IPS-NIHi7 (cell line): ENCODE data around the gene CLTCL1.
"Not testable (repeated sequence)": the region's sequence is repeated elsewhere in the genome, so short reads cannot be mapped to it uniquely, and the experiment has no call there.

ENCODE experiments used
- DNase-seq: peaks from one replicate; pipeline ENCODE4 v3.0.0; 2012; ENCODE audit warnings: mixed read lengths; ENCODE audit errors: extremely low spot score

The CLTCL1 gene

DNA sequence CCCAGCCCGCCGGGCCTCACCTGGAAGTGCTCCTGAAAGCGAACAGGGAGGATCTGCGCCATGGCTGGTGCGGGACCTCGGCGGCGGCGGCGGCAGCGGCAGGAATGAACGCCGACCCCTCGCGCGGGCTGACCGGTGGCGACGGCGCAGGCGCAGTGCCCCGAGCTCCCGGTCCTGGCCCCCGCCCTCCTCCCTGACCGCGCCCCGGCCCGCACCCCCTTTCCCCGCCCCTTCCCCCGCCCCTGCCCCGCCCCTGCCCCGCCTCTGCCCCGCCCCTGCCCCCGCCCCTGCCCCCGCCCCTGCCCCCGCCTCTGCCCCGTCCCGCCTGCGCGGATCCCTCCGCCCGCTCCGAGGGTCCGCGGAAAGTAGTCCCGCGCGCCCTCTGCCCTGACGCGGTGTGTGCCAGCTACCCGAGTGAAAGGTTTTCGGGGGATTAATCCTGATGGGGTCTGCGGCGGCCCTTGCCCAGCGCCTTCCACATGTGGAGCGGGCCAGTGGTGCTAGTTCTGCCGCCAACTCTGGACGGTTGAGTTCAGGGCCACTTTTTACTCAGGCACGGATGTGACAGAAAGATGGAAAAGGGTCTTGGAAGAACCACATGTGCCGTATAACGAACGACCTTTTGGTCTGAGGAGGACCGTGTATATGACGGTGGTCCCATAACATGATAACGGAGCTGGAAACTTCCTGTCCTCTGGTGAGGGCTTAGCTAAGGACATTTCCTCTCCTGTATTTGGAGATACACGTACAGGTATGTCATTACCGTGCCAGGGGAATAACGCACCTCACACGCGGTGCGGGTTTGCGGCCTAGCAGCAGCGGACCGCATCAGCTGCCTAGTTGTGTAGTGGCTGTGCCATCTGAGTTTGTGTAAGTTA lies at the start of gene CLTCL1:
Gene CLTCL1, minus strand, starts transcription at position 140 of the 878 bp plus-strand sequence. Its CDS starts 78 bp downstream, at position 62.
- peak; percentile 100 for DNase-seq

- DNase-seq: no peak
Observed at GRCh38 chr22:19337137-19337536, 45.6 kb upstream of the CLTCL1 start.

GRCh38 chr22:19336133-19337075 lies 44.9 kb upstream of the CLTCL1 start:
- no peak for DNase-seq

DNA sequence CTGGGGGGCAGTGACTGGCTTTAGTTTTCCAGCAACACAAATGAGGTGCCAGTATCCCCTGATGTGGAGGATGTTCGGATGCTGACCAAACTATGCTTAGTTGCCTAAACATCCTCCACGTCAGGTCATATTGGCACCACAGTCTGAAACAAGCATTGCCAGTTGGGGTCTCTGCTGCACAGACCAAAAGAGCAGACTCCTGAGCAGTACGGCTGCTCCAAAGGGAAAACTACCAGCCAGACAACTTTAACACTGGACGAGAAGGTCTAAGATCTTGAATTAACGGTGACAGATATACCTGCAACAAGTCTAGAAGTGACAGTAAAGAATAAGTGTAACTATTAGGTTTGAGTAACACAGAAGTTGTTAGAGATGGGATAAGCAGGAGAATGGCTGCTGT lies 40.5 kb upstream of the CLTCL1 start:
- DNase-seq: no peak

DNA sequence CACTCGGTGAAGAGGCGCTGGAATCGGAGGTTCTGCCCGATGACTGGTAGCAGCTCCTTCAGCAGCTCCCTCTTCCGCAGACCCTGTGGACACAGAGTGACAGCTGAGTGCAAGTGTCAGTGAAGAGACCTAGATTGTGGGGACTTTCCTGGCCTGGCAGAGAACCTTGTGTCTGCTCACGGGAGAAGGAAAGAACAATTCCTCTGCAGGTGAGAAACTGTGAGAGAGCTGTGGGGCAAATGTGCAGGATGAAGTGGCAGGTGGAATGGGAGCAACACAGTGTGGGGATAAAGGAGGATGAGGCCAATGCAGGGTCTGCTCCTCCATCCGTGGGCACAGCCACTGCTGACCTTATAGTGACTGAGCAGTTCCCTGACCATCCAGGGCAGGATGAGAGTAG lies 40.0 kb upstream of the CLTCL1 start:
- no peak for DNase-seq

GRCh38 chr22:19330865-19331418 lies 39.4 kb upstream of the CLTCL1 start:
- no peak for DNase-seq

DNA sequence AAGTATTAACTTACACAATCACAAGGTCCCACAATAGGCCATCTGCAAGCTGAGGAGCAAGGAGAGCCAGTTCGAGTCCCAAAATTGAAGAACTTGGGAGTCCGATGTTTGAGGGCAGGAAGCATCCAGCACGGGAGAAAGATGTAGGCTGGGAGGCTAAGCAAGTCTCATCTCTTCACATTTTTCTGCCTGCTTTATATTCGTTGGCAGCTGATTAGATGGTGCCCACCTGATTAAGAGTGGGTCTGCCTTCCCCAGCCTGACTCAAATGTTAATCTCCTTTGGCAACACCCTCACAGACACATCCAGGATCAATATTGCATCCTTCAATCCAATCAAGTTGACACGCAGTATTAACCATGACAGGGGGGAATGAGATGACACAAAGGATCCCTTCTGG lies 38.7 kb upstream of the CLTCL1 start:
- DNase-seq: not testable (repeated sequence)

GRCh38 chr22:19329454-19329853 lies 37.9 kb upstream of the CLTCL1 start:
- DNase-seq: no peak

DNA sequence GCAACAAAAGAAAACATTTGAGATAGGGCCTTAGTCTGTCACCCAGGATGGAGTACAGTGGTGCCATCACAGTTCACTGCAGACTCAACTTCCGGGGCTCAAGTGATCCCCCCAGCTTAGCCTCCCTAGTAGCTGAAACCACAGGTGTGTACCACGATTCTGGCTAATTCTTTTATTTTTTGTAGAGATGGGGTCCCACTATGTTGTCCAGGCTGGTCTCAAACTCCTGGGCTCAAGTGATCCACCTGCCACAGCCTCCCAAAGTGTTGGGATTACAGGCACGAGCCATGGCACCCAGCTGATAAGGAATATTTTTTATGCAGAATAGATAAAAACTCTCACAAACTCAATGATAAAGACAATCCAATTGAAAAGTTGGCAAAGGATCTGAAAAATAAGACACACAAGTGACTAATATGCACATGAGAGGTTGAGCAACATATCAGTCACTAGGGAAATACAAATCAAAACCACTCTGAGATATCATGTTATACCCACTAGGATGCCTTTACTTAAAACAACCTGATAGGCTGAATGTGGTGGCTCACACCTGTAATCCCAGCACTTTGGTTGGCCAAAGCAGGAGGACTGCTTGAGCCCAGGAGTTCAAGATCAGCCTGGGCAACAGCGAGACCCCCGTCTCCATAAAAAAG lies 33.9 kb upstream of the CLTCL1 start:
- no peak for DNase-seq

DNA sequence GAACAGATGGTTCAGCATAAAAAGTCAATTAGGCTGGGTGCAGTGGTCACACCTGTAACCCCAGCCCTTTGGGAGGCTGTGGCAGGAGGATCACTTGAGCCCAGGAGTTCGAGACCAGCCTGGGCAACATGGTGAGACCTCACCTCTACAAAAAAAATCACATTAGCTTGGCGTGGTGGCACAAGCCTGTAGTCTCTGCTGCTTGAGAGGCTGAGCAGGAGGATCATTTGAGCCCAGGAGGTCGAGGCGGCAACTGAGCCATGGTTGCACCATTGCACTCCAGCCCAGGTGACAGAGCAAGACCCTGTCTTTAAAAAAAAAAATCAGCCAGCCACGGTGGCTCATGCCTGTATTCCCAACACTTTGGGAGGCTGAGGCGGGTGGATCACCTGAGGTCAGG lies 31.9 kb upstream of the CLTCL1 start:
- not testable (repeated sequence) for DNase-seq

DNA sequence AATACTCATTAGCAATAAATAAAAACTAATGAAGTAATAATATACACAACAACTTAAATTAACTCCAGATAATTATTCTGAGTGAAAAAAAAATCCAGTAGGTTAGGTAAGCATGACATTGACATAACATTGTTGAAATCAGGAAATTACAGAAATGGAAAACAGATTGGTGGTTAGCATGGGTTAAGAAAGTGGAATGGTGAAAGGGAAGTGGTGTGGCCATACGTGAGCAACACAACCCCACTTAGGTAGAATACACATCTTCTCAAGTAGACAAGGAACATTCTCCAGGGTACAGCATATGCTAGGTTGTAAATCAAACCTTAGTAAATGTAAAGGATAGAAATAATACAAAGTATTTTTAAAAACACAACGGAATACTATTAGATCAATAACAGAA lies 30.2 kb upstream of the CLTCL1 start:
- DNase-seq: no peak

DNA sequence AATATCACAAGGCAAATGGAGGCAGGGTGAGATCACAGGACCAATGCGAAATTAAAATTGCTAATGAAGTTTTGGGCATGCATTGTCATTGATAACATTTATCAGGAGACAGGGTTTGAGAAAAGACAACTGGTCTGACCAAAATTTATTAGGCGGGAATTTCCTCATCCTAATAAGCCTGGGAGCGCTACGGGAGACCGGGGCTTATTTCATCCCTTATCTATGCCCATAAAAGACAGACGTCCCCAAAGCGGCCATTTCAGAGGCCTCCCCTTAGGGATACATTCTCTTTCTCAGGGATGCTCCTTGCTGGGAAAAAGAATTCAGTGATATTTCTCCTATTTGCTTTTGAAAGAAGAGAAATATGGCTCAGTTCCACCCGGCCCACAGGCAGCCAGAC lies 28.6 kb upstream of the CLTCL1 start:
- DNase-seq: not testable (repeated sequence)

GRCh38 chr22:19319281-19319680 lies 27.8 kb upstream of the CLTCL1 start:
- DNase-seq: no peak

DNA sequence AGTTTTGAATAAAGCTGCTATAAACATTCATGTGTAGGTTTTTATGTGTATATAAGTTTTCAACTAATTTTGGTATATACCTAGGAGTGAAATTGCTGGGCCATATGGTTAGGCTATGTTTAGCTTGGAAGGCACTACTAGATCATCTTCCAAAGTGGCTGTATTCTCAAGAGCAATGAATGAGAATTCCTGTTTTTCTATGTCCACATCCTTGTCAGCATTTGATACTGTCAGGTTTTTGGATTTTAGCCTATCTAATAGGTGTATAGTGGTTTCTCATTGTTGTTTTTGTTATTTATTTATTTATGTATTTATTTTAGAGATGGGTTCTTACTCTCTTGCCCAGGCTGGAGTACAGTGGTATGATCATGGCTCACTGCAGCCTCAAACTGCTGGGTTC lies 26.3 kb upstream of the CLTCL1 start:
- DNase-seq: no peak

- DNase-seq: no peak
Observed at GRCh38 chr22:19307872-19308271, 16.4 kb upstream of the CLTCL1 start.

DNA sequence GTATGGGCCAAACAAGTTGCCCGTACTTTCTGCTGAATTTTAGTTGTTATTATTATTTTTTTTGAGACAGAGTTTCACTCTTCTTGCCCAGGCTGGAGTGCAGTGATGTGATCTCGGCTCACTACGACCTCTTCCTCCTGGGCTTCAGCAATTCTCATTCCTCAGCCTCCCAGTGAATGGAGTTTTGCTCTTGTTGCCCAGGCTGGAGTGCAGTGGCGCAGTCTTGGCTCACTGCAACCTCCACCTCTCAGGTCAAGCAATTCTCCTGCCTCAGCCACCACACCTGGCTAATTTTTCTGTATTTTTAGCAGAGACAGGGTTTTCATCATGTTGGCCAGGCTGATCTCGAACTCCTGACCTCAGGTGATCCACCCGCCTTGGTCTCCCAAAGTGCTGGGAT lies 15.0 kb upstream of the CLTCL1 start:
- DNase-seq: not testable (repeated sequence)

DNA sequence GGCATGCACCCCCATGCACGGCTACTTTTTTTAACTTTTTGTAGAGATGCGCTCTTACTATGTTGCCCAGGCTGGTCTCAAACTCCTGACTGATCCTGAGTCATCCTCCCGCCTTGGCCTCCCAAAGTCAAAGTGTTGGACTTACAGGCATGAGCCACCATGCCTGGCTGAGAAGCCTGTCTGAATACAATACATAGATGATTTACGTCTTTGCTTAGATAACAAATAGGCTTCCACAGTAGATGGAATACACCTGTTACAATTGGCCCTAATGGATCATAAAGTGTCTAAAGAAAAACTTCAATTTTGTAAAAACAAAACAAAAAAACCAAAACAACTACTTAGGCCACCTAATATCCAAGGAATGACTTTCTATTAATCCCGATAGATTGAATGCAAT lies 13.0 kb upstream of the CLTCL1 start:
- DNase-seq: no peak

GRCh38 chr22:19303785-19304184 lies 12.3 kb upstream of the CLTCL1 start:
- DNase-seq: no peak

DNA sequence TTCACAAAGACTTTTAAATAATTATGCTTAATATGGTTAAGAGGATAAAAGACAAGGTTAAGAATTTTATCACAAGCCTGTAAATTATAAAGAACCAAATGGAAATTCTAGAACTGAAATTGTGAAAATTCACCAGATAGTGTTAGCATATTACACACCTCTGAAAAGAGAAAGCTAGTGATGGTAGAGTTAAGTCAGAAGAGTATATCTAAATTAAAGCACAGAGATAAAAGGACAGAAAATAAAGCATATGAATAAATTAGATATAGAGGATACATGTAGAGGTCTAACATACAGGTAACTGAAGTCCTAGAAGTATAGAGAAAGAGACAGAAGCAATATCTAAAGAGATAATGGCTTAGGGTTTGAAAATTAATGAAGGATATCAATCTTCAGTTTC lies 4.2 kb upstream of the CLTCL1 start:
- no peak for DNase-seq

DNA sequence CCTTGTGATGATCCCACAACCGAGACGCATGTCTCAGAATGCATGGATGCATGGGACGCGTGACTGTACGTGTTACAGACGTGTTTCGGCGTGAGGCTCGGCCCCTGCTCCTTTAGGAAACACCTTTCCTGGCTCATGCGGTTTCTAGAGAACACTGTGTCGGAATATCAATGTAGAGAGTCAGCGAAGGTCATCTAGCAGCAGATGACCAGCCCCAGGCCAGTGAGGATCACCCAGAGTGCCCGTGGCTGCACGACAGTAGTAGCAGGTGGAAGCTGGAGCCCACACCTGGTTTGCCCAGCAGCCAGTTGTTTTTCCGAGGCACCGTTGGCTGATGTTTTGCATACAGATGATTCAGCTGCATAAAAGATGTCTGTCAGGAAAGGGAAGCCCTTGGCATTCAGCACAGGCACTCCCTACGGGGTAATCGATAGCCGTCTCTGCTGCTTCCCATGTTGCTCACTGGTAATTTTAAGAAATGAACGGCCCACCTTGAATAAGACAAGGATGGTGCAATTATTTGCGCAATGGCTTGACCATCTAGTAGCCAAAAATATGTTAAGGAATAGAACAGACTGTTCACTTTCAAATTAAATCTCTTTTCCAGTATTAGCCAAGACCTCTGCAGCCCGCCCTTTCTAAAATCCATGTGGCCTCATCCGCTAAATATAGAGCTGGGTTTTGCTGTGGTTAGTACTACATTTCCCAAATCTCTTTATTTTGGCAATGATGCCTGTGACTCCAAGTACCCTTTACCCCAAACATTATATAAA lies 1.1 kb upstream of the CLTCL1 start:
- DNase-seq: no peak

DNA sequence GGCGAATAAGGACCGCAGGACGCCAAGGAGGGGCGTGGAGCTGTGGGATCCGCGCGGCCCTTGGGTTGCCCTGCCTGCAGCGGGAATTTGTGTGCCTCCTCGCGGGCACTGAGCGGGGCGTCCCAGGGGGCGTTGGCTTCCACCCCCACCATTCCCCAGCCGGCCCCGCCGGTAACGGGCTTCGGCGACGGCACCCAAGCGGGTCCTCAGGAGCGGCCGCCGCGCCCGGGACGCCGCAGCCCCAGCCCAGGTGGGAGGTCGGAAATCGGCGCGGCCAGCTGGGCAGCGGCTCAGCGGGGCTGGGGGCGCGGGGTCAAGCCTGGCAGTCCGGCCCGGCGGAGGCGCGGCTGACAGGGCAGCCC lies 320 bp downstream of the CLTCL1 start:
- peak; percentile 29 for DNase-seq
